ENCODE data around the gene SUN3.

Gene SUN3, protein sequence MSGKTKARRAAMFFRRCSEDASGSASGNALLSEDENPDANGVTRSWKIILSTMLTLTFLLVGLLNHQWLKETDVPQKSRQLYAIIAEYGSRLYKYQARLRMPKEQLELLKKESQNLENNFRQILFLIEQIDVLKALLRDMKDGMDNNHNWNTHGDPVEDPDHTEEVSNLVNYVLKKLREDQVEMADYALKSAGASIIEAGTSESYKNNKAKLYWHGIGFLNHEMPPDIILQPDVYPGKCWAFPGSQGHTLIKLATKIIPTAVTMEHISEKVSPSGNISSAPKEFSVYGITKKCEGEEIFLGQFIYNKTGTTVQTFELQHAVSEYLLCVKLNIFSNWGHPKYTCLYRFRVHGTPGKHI

DNA sequence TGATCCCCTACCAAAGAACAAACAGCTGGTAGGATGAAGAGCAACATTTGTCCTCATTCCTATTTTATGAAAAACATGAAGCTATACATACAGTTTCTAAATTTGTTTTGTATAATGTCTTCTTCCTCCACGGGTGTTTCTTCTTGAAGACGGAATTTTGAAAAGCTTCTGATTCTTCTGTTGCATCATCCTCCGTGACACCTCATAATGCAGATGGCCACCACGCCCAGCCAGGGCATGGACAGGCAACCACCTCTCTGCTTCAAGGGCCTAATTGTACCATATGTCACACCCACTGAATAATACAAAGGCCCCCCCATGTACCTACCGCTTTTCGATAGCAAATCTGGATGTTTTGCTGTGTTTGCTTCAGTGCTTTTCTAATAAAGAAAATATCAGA, at the start of gene SUN3:
Gene SUN3 (minus strand): TSS at position 170 of the 400 bp plus-strand sequence. CDS start 169 bp downstream, at position 1.
- no peak for DNase-seq (ENCODE audit: low spot score)

DNA sequence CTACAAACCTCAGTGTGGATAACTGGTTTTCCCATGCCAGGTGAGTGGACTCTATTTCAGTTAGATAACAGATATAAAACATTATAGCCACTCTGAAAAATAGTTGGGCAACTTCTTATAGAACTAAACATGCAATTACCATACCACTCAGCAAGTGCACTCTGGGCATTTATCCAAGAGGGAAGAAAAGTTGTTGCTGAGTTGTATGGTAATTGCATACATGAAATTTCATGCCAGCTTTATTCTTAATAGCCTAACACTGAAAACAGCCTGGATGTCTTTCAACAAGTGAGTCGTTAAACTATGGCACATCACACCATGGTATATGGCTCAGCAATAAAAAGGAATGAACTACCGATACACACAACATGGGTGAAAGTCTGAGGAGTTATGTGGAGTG, 49.6 kb upstream of the SUN3 start:
- no peak for DNase-seq (ENCODE audit: low spot score)

DNA sequence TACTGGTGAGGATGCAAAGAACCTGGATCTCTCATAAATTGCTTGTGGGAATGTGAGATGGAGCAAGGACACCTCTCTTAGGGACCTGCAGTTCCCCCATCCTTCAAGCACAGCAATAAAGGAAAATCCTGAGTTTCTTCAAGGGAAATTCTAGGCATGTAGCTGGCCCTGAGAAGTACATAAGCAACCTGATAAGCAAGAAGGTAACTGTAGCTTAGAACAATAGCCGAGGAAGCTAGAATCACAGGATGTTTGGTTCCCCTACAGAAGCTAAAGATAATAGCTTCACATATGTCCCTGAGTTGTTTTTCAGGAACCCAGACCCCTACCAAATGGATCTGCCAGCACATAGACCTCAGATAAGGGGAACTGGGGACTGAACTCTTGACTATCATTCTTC, 48.5 kb upstream of the SUN3 start:
- no peak for DNase-seq (ENCODE audit: low spot score)

- DNase-seq (ENCODE audit: low spot score) = no peak
These were observed 45.3 kb upstream of the SUN3 start for GRCh38 chr7:48074204-48074654.

GRCh38 chr7:48067475-48067874, 38.6 kb upstream of the SUN3 start:
- no peak for DNase-seq (ENCODE audit: low spot score)

GRCh38 chr7:48063985-48064384, 35.1 kb upstream of the SUN3 start:
- DNase-seq (ENCODE audit: low spot score) = no peak

GRCh38 chr7:48059706-48060105, 30.8 kb upstream of the SUN3 start:
- DNase-seq (ENCODE audit: low spot score) = no peak

GRCh38 chr7:48058990-48059389, 30.1 kb upstream of the SUN3 start:
- no peak for DNase-seq (ENCODE audit: low spot score)

DNA sequence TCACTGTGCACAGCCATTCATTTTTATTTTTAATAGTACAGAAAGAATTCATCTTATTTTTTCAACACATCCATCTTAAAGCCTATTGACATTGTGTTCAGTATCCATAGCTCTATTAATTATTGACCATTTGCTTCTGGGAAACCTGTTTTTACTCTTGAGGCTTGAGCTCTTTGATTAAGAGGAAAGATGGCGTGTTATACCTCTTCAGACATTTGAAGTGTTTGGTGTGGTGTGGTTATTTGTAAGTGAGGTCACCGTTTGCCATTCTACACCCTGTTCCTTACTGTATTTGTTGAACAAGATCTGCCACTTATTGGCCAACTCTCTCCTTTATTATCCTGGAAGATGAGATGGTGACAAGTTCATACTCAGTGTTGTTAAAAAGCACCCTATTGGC, 24.8 kb upstream of the SUN3 start:
- DNase-seq (ENCODE audit: low spot score) = no peak

DNA sequence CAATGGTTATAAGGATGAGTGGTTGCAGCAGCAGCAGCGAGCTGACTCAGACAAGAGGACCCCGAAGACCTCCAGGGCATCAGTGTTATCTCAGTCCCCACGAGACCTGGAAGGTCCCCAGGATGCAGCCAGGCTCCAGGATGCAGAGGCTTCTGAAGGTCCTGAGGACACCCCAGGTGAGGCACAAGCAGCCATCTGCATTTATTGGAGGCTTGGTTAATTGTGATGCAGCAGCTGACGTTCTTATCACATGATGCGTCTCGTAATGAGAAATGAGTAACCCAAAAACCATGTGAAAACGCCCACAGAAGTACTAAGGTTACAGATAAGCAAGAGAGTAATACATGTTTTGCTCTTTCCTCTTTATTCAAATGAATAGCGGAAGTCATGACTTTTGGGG, 23.8 kb upstream of the SUN3 start:
- peak; percentile 12 for DNase-seq (ENCODE audit: low spot score)

GRCh38 chr7:48049850-48050249, 20.9 kb upstream of the SUN3 start:
- DNase-seq (ENCODE audit: low spot score) = peak; percentile 8

DNA sequence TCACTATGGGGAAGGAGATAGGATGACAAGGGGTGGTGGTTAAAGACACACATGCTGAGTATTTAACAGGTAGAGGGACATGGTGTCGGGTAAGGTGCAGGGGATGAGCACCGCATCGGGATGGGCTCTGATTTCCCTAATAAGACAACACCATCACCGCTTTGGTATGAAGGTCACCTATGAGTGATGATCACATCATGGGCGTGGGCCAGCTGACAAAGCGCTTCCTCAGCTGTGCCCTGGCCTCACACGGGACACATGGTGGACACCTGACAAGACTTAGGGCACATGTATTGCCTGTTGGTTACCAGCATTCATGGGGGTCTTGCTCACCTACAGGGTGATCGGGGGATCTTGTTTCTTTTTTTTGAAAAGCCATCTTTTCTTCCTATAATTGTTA, 19.2 kb upstream of the SUN3 start:
- DNase-seq (ENCODE audit: low spot score) = no peak

DNA sequence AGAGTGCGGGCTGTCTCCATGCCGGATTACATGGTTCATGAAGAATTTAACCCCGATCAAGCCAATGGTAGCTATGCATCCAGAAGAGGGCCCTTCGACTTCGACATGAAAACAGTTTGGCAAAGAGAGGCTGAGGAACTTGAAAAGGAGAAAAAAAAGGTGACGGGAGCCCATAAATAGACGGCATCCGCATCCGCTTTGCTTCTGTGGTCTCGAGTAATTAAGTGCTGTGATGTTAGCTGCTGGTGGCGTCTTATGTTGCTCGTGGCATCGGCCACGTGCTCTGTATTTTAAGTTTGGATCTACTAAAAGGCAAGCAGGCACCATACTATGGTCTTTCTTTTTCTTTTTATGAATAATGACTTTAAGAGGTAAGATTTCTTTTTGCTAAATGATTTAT, 17.6 kb upstream of the SUN3 start:
- DNase-seq (ENCODE audit: low spot score) = peak; percentile 29

DNA sequence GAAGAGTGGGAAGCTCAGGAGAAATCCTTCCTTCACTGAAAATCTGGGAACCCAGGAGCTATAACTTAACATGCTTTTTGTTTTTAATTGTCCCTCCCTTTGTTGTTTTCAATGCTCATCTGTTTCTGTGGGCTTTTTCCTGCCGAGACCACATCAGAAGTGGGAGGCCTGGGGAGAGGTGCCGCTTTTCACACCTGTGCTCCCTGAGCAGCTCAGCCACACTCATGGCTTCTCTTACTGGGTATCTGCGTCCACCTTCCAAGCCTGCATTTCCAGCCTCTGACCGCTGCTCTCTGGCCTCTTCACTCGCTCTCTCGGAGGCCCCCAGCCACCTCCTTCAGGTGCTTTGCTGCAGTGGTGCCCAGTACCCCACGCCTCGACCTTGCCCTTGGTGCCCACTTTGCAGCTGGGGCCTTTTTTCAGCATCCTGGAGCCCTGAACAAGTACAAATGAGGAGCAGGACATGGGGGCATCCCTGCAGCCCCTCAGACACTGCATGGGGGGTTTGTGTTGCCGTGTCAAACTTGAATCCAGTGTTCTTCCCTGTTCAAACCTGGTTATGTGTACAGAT, 16.4 kb upstream of the SUN3 start:
- DNase-seq (ENCODE audit: low spot score) = no peak

GRCh38 chr7:48042636-48043035, 13.7 kb upstream of the SUN3 start:
- no peak for DNase-seq (ENCODE audit: low spot score)

GRCh38 chr7:48042216-48042615, 13.3 kb upstream of the SUN3 start:
- DNase-seq (ENCODE audit: low spot score) = no peak

- peak; percentile 14 for DNase-seq (ENCODE audit: low spot score)
These were observed 12.7 kb upstream of the SUN3 start for GRCh38 chr7:48041653-48041970.

- DNase-seq (ENCODE audit: low spot score) = no peak
These were observed 12.2 kb upstream of the SUN3 start for GRCh38 chr7:48040944-48041652.

DNA sequence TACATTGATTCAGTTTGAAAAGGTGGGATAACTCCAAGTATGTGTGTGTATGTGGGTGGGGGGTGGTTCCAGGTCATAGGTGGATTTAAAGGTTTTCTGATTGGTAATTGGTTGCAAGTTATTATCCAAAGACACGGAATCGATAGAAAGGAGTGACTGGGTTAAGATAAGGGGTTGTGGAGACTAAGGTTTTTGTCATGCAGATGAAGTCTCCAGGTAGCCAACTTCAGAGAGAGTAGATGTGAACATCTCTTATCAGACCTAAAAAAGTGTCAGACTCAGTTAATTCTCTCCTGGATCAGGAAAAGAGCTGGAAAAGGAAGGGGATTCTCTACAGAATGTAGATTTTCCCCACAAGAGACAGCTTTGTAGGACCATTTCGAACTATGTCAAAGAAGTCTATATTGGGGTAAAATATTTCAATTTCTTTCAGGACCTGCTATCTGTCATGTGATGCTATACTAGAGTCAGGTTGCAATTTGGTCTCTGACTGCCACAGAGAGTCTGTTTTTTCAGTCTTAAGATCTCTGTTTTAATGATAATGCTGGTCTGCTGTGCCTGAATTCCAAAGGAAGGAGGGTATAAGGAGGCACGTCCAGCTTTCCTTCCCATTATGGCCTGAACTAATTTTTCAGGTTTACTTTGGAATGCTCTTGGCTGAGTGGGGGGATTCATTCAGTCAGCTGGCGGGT, 10.1 kb upstream of the SUN3 start:
- DNase-seq (ENCODE audit: low spot score) = no peak

- peak; percentile 4 for DNase-seq (ENCODE audit: low spot score)
These were observed 7.1 kb upstream of the SUN3 start for GRCh38 chr7:48035967-48036478.

- peak; percentile 90 for DNase-seq (ENCODE audit: low spot score)
These were observed 6.5 kb upstream of the SUN3 start, which contains the start of gene C7orf57 for GRCh38 chr7:48035301-48035966. Gene C7orf57 (plus strand): TSS chr7:48035543. CDS start chr7:48036309, 766 bp downstream.

DNA sequence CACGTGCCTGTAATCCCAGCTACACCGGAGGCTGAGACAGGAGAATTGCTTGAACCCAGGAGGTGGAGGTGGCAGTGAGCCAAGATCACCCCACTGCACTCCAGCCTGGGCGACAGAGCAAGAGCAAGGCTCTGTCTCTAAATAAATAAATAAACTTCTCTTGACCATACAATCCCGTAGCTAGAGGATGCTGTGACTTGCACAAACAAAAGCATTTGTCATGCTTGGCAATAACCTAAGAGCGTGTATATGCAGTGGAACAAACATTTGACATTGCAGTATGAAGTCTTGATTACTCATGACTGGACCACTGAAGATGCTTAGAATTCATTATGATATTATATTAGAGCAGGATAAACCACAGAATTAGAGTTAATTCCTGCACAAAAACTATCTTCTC, 5.0 kb upstream of the SUN3 start:
- no peak for DNase-seq (ENCODE audit: low spot score)
